Activated CD4-positive, alpha-beta T cell treated with anti-CD3 and anti-CD28 coated beads, Interleukin-2, amount 10 ng/mL, durations not matched to agents 7 days and 5 days (primary cell): ENCODE results near the gene TRIM74. TPM values are rescaled to one million over a fixed set of nuclear protein-coding genes. Genes with fewer than 3 reads are reported as not detected.
"Not testable (repeated sequence)": the region's sequence is repeated elsewhere in the genome, so short reads cannot be mapped to it uniquely, and the experiment has no call there.

Experiments used
- CTCF ChIA-PET: fragments of 350-600 bp; sonication (Branson Sonifier 250); formaldehyde crosslinking; loops from one replicate; lab custom pipeline; 2021; ENCODE audit warnings: antibody characterized with exemption; lab: Charles Lee
- POLR2A ChIA-PET: fragments of 350-600 bp; sonication (Branson Sonifier 250); formaldehyde crosslinking; loops from one replicate; lab custom pipeline; 2021; ENCODE audit warnings: antibody characterized with exemption; lab: Charles Lee
- DNase-seq: peaks from one replicate; pipeline ENCODE4 v3.0.0-alpha.2; 2020
- H3K27ac Mint-ChIP-seq: one replicate; pipeline ENCODE4 v1.8.0; 2021; ENCODE audit warnings: mild to moderate bottlenecking, moderate library complexity, mixed read lengths
- H3K27me3 Mint-ChIP-seq: one replicate; pipeline ENCODE4 v1.8.0; 2021; ENCODE audit warnings: mixed read lengths
- H3K36me3 Mint-ChIP-seq: one replicate; pipeline ENCODE4 v1.8.0; 2021; ENCODE audit warnings: low read depth, mixed read lengths
- H3K4me1 Mint-ChIP-seq: one replicate; pipeline ENCODE4 v1.8.0; 2021; ENCODE audit warnings: mixed read lengths
- H3K4me3 Mint-ChIP-seq: one replicate; pipeline ENCODE4 v1.8.0; 2021; ENCODE audit warnings: mild to moderate bottlenecking, moderate library complexity, mixed read lengths
- H3K9me3 Mint-ChIP-seq: one replicate; pipeline ENCODE4 v1.8.0; 2021; ENCODE audit warnings: mixed read lengths
- total RNA-seq, 2 experiments: library from RNA; stranded (reverse); gene quantifications; one replicate each; pipeline ENCODE4 v1.2.3, GENCODE V29; 2021

TRIM74 gene
- total RNA-seq, 2 experiments from 2014 or later: 1.2 to 1.5 TPM

DNA sequence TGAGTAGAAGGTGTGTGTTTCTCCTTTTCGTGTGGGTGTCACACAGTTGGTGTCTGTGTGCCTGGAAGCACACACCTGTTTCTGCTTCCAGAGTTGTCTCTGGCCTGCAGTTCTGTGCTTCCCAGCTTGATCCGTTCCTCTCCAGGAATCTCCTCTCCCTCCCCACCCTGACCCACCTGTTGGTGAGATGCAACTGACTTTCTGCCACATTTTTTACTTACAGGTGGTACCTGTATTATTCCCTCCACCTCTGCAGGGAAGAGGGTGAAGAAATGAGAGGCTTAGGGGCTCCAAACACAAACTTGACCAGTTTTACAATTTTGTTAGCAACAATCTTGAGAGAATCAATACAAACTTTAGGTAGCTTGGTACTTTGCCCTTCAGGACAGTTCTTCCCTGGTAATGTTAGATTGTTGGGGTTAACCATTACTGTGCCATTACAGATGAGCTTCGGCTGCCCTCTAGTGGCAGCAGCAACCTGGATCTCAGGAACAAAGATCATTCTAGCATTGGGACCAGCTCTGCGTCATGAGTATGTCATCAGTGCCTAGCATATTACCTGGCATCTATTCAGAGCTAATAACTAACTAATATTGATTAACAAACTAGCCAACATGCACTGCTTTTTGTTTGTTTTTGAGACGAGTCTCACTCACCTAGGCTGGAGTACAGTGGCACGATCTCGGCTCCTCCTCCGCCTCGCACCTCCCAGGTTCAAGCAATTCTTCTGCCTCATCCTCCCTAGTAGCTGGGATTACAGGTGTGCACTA, 54.3 kb downstream of the TRIM74 start:
- Mint-ChIP-seq H3K27ac (peak overlapping the region; percentile 54), H3K36me3 (peaks cover 22% of the 10 kb centered on the region)
- H3K27me3 Mint-ChIP-seq, H3K4me3 Mint-ChIP-seq, H3K4me1 Mint-ChIP-seq, H3K9me3 Mint-ChIP-seq: not testable (repeated sequence)
- DNase-seq: peak; percentile 71
- ChIA-PET POLR2A (interaction anchor here (0.5 to 1.0 kb wide), 2 partner anchors 86 to 107 kb away, joined by 3 to 4 read pairs; no protein-coding TSS in a partner anchor), CTCF (interaction anchor here (0.9 to 2.2 kb wide), 4 partner anchors 12 to 95 kb away, joined by 3 to 11 read pairs (median 4); no protein-coding TSS in a partner anchor)

DNA sequence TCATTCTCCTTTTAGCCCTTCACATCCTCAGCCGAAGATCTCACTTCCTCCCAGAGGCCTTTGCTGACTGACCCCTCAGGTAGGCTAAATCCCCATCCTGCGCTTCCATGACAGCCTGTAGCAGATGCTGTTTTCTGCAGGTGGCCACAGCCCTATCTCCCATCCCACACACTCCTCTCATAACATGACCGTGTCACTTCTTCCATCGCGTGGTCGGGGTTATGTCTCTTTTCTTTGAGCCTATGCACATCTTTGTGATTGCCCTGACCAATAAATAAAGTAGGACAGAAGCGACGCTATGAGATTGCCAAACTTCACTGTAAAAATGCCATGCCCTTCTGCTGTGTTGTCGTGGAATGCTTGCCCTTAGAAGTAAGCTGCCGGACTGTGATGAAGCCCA, 55.5 kb downstream of the TRIM74 start:
- H3K27me3 Mint-ChIP-seq, DNase-seq: not testable (repeated sequence)

DNA sequence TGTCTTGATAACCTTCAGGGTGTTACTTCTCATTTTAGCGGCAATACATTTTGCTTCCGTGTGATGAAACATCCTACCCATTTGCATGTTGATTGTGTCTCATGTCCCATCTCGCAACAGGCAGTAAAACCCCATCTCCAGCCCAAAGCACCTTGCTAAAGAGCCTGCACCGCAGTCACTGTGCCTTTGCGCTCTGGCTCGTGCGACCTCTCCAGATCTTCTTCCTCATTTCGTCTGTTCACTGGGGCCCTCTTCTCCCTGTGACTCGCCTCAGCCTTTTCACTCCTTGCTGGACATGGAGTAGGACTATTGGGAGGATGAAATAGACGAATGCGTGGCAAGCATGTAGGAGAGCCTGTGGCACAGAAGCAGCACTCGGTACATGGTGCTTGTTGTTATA, 57.9 kb downstream of the TRIM74 start:
- H3K27me3 Mint-ChIP-seq, DNase-seq, POLR2A ChIA-PET, H3K4me3 Mint-ChIP-seq, H3K9me3 Mint-ChIP-seq, H3K27ac Mint-ChIP-seq, CTCF ChIA-PET, H3K4me1 Mint-ChIP-seq: not testable (repeated sequence)
- H3K36me3 Mint-ChIP-seq: peaks cover 40% of the 10 kb centered on the region

More for the DNA sequence above, 55.5 kb downstream of the TRIM74 start:
- CTCF ChIA-PET: interaction anchor here (0.6 kb wide), 1 partner anchor 235 kb away, joined by 3 read pairs; no protein-coding TSS in a partner anchor
- H3K36me3 Mint-ChIP-seq: peaks cover 24% of the 10 kb centered on the region
- H3K9me3 Mint-ChIP-seq, H3K27ac Mint-ChIP-seq, POLR2A ChIA-PET, H3K4me3 Mint-ChIP-seq, H3K4me1 Mint-ChIP-seq: not testable (repeated sequence)

Other genes with a start within 250 kb of the TRIM74 start
- gene TYW1B, start 141.3 kb downstream of the TRIM74 start, total RNA-seq: 1 to 10 TPM; 4.5 to 4.6 TPM
- 10 to 100 TPM; 55.0 to 59.6 TPM for gene POM121, start 44.4 kb downstream of the TRIM74 start, total RNA-seq
- not detected for gene SPDYE8, start 60.3 kb upstream of the TRIM74 start, total RNA-seq
- not detected for gene SPDYE11, start 88.4 kb upstream of the TRIM74 start, total RNA-seq
- gene SPDYE9, start 116.6 kb upstream of the TRIM74 start, total RNA-seq: not detected